SK-N-SH (cell line): ENCODE data around the gene PODXL. TPM values are rescaled to one million over a fixed set of nuclear protein-coding genes. Genes with fewer than 3 reads are reported as not detected.

Experiments
- CTCF ChIA-PET: fragments of 300-600, 350-600 bp; formaldehyde crosslinking; extraction: SDS; loops from one replicate; lab custom pipeline; 2021; lab: Yijun Ruan, JAX
- POLR2A ChIA-PET: fragments of 350-600 bp; sonication (Branson Sonifier 250); formaldehyde crosslinking; extraction: SDS; loops from one replicate; lab custom pipeline; 2020; ENCODE audit warnings: antibody characterized with exemption, inconsistent platforms; lab: Yijun Ruan, JAX
- DNase-seq: peaks from one replicate; pipeline ENCODE4 v3.0.0; 2012
- H2AFZ ChIP-seq: fragments of 200-600 bp; sonication (generic); 2 replicates; pipeline ENCODE4 v1.8.1; 2016; ENCODE audit warnings: antibody characterized with exemption, mild to moderate bottlenecking, low read depth
- H3F3A ChIP-seq: fragments of 200-600 bp; sonication (generic); replicated peaks from 2 replicates; pipeline ENCODE3; 2016; ENCODE audit warnings: antibody characterized with exemption, mild to moderate bottlenecking; ENCODE audit not compliant: insufficient read depth
- H3K27ac ChIP-seq, 2 experiments: fragments of 200-500 bp in 1 of 2; fragments of 200-600 bp in 1 of 2; sonication (Bioruptor generic) in 1 of 2; sonication (generic), shearing (Covaris generic) in 1 of 2; 2 replicates each; pipeline versions ENCODE4 v1.5.1 to v1.6.1; 2014 to 2016; ENCODE audit warnings: low read depth in 2 of 2, inconsistent platforms in 1 of 2, low read length in 1 of 2, mild to moderate bottlenecking in 1 of 2, mixed read lengths in 1 of 2
- H3K27me3 ChIP-seq: fragments of 200-600 bp; sonication (generic), shearing (Covaris generic); 2 replicates; pipeline ENCODE4 v1.6.1; 2016; ENCODE audit warnings: mixed run types; ENCODE audit not compliant: insufficient read depth
- H3K36me3 ChIP-seq, 2 experiments: fragments of 200-500 bp in 1 of 2; fragments of 200-600 bp in 1 of 2; sonication (Bioruptor generic) in 1 of 2; sonication (generic) in 1 of 2; replicated peaks in 1 of 2; 2 replicates each; pipeline versions ENCODE3 to v1.5.1; 2014 to 2016; ENCODE audit warnings: low read length in 1 of 2, mild to moderate bottlenecking in 1 of 2; ENCODE audit not compliant: insufficient read depth in 2 of 2, control insufficient read depth in 1 of 2
- H3K4me1 ChIP-seq, 2 experiments: fragments of 200-500 bp in 1 of 2; fragments of 200-600 bp in 1 of 2; sonication (Bioruptor generic) in 1 of 2; sonication (generic), shearing (Covaris generic) in 1 of 2; 2 replicates each; pipeline versions ENCODE4 v1.5.1 to v1.6.1; 2014 to 2016; ENCODE audit warnings: low read depth in 1 of 2, low read length in 1 of 2, mixed run types in 1 of 2; ENCODE audit not compliant: insufficient read depth in 2 of 2, control insufficient read depth in 1 of 2
- H3K4me2 ChIP-seq: fragments of 200-600 bp; sonication (generic), shearing (Covaris generic); 2 replicates; pipeline ENCODE4 v1.6.1; 2017; ENCODE audit warnings: mixed run types
- H3K4me3 ChIP-seq, 2 experiments: fragments of 200-500 bp in 1 of 2; fragments of 200-600 bp in 1 of 2; sonication (Bioruptor generic) in 1 of 2; sonication (generic), shearing (Covaris generic) in 1 of 2; 2 replicates each; pipeline versions ENCODE4 v1.5.1 to v1.8.1; 2014 to 2016; ENCODE audit warnings: low read depth in 2 of 2, inconsistent platforms in 1 of 2, low read length in 1 of 2, mild to moderate bottlenecking in 1 of 2, mixed read lengths in 1 of 2, moderate library complexity in 1 of 2
- H3K79me2 ChIP-seq: fragments of 200-600 bp; sonication (generic); 2 replicates; pipeline ENCODE4 v1.8.1; 2017; ENCODE audit warnings: mild to moderate bottlenecking; ENCODE audit not compliant: insufficient read depth
- H3K9ac ChIP-seq: fragments of 200-600 bp; sonication (generic); 2 replicates; pipeline ENCODE4 v1.6.1; 2017; ENCODE audit warnings: mixed run types
- H3K9me2 ChIP-seq: fragments of 200-600 bp; sonication (generic); 2 replicates; pipeline ENCODE4 v1.6.1; 2017; ENCODE audit warnings: mixed run types
- H3K9me3 ChIP-seq: fragments of 200-600 bp; sonication (generic); 2 replicates; pipeline ENCODE4 v1.6.1; 2017; ENCODE audit warnings: mixed run types, mild to moderate bottlenecking, moderate library complexity
- H4K20me1 ChIP-seq: fragments of 200-600 bp; sonication (generic); 2 replicates; pipeline ENCODE4 v1.6.1; 2017; ENCODE audit warnings: mild to moderate bottlenecking, mixed run types; ENCODE audit not compliant: insufficient read depth
- CHD2 ChIP-seq: fragments of 150-350 bp; IDR thresholded peaks from 2 replicates; pipeline ENCODE4 v1.6.1; 2018; ENCODE audit warnings: low read length; ENCODE audit not compliant: partially characterized antibody
- CTCF ChIP-seq: fragments of 200-600 bp; sonication (generic); IDR thresholded peaks from 2 replicates; pipeline ENCODE4 v1.6.1; 2017; ENCODE audit warnings: antibody characterized with exemption, mild to moderate bottlenecking, moderate library complexity
- ELF1 ChIP-seq: IDR thresholded peaks from 2 replicates; pipeline ENCODE4 v1.4.0; 2012
- EP300 ChIP-seq, 2 experiments: IDR thresholded peaks; 2 replicates each; pipeline versions ENCODE4 v1.4.0 to v1.6.1; 2012; ENCODE audit warnings: borderline replicate concordance in 1 of 2, low read depth in 1 of 2, low read length in 1 of 2
- FOXJ3 ChIP-seq: sonication (generic); formaldehyde crosslinking; IDR thresholded peaks from 2 replicates; pipeline ENCODE4 v1.5.1; 2020; ENCODE audit warnings: mild to moderate bottlenecking, missing genetic modification reagents
- GATA2 ChIP-seq: sonication (generic); formaldehyde crosslinking; IDR thresholded peaks from 2 replicates; pipeline ENCODE4 v1.5.0; 2020; ENCODE audit warnings: mild to moderate bottlenecking, missing genetic modification reagents
- JUND ChIP-seq: IDR thresholded peaks from 2 replicates; pipeline ENCODE4 v1.4.0; 2012
- MAX ChIP-seq: IDR thresholded peaks from 2 replicates; pipeline ENCODE4 v1.4.0; 2012; ENCODE audit warnings: low read depth
- MXI1 ChIP-seq: IDR thresholded peaks from 2 replicates; pipeline ENCODE4 v1.6.1; 2012; ENCODE audit warnings: mild to moderate bottlenecking, low read depth, low read length, improper control_type of control experiment
- NFIC ChIP-seq: IDR thresholded peaks from 2 replicates; pipeline ENCODE4 v1.4.0; 2012; ENCODE audit warnings: borderline replicate concordance
- POLR2AphosphoS5 ChIP-seq: IDR thresholded peaks from 2 replicates; pipeline ENCODE4 v1.6.1; 2012; ENCODE audit warnings: low read depth, low read length
- RCOR1 ChIP-seq: fragments of 150-350 bp; IDR thresholded peaks from 2 replicates; pipeline ENCODE4 v1.6.1; 2017; ENCODE audit warnings: antibody characterized with exemption, low read length
- SIN3A ChIP-seq: IDR thresholded peaks from 2 replicates; pipeline ENCODE4 v1.6.1; 2012; ENCODE audit warnings: low read depth, mild to moderate bottlenecking, low read length, moderate library complexity, borderline replicate concordance
- SMC3 ChIP-seq: IDR thresholded peaks from 2 replicates; pipeline ENCODE4 v1.6.1; 2012; ENCODE audit warnings: low read depth, low read length, improper control_type of control experiment
- TEAD4 ChIP-seq: IDR thresholded peaks from 2 replicates; pipeline ENCODE4 v1.4.0; 2012; ENCODE audit warnings: mild to moderate bottlenecking, borderline replicate concordance; ENCODE audit not compliant: insufficient read depth
- USF2 ChIP-seq: fragments of 150-350 bp; IDR thresholded peaks from 2 replicates; pipeline ENCODE4 v1.6.1; 2017; ENCODE audit warnings: antibody characterized with exemption, low read length, low read depth, borderline replicate concordance
- ZBTB33 ChIP-seq: IDR thresholded peaks from 2 replicates; pipeline ENCODE4 v1.4.0; 2012; ENCODE audit warnings: low read depth, borderline replicate concordance
- WGBS: methylation state at CpG from one replicate; pipeline ENCODE4 v1.1.6; 2017; ENCODE audit warnings: low lambda C conversion rate; 5-methylcytosine and 5-hydroxymethylcytosine counted together
- polyA plus RNA-seq, 3 experiments: library from polyadenylated mRNA; depleted of rRNA; stranded (reverse); fragments of >200 nt; gene quantifications; 2 replicates each; pipeline ENCODE4 v1.2.3, GENCODE V29; 2012
- TF ChIP-seq, protein P1 (sequence below): fragments of 150-350 bp; IDR thresholded peaks from 2 replicates; pipeline ENCODE4 v1.6.1; 2016; ENCODE audit warnings: mild to moderate bottlenecking, low read depth, low read length
- TF ChIP-seq, protein P2 (sequence below): IDR thresholded peaks from 2 replicates; pipeline ENCODE4 v1.4.0; 2012; ENCODE audit warnings: low read depth, borderline replicate concordance

PODXL gene
- polyA plus RNA-seq, 1 of the 3 experiments (the other 2 are of a cell fraction), result 76.1 TPM

DNA sequence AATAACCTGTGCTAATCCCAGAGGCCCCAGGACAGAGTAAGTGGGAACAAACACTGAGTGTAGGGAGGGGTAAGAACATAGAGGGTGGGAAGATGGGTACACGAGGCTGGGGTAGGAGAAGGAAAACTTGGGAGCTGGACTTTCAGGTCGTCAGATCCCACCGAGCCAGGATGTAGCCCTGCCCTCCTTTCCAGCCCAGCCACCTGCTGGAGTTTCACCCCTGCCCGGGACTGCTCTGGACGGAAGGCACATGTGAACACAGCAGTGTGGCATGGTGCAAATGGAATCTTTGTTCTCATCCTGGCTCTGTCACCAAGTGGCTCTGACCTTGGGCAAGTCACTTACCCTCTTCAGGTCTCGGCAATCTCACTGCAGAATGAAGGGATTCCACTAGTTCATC lies 52.8 kb downstream of the PODXL start:
- H2AFZ ChIP-seq, result no peak overlapping the region
- no peak overlapping the region for H3K9ac ChIP-seq
- ChIA-PET POLR2A (interaction anchor here (2.1 kb wide), 1 partner anchor 10 kb away, joined by 5 read pairs; no protein-coding TSS in a partner anchor), CTCF (interaction anchor here (0.8 to 15.5 kb wide), 10 partner anchors 11 to 607 kb away, joined by 3 to 291 read pairs (median 4); no protein-coding TSS in a partner anchor)
- no peaks in the 10 kb centered on the region for H3K9me2 ChIP-seq
- peak overlapping the region; percentile 57 to 89 for H3K27ac ChIP-seq
- 86% methylated on average over 6 of the region's 6 CpGs for WGBS
- H3K36me3 ChIP-seq, result peaks cover 53 to 61% of the 10 kb centered on the region in 2 experiments
- H3F3A ChIP-seq, result peaks cover 80% of the 10 kb centered on the region
- H3K27me3 ChIP-seq, result no peaks in the 10 kb centered on the region
- DNase-seq, result no peak
- H3K4me1 ChIP-seq, result peaks cover 20 to 34% of the 10 kb centered on the region in 2 experiments; a peak in 3 of 4 replicates
- TF ChIP-seq SMC3 (no peak), ELF1 (no peak)
- peaks cover 34% of the 10 kb centered on the region for H3K79me2 ChIP-seq
- peaks cover 73% of the 10 kb centered on the region for H4K20me1 ChIP-seq
- H3K9me3 ChIP-seq, result no peaks in the 10 kb centered on the region
- no peak overlapping the region for H3K4me3 ChIP-seq
- H3K4me2 ChIP-seq, result no peak overlapping the region

DNA sequence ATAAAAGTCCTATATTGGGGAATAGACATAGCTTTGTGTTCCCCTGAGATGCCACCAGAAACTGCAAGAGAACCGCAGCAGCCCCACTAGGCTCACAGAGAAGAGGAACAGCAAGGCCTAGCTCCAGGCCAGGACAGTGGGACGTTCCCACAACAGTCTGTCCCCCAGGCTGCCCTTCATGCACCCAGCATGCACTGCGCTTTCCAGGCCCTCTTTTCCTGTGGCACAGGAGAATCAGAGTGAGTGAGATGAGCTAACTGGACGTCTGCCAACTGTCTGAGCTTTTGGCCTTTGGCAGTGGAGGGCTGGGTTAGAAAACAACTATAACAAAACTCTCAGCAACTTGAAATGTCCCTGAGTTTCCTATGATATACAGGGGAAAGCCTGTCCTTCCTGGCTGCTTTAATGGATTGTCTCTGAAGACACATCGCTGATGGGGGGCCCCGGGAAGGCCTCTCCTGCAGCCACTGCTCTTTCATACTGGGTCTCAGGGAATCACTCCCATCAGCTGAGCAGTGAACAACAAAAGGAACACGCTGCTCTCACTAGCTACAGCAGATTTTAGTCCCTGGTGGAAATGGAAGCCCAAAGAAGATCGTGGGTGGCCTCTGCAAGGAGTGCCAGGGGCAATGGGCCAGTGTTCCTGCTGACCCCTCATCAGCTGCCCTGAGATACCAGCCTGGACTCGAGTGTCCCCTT lies 53.5 kb downstream of the PODXL start:
- H3K9me2 ChIP-seq, result no peaks in the 10 kb centered on the region
- CTCF ChIA-PET, result interaction anchor here (0.7 to 15.5 kb wide), 8 partner anchors 10 to 606 kb away, joined by 3 to 291 read pairs (median 7); no protein-coding TSS in a partner anchor
- H2AFZ ChIP-seq, result no peak overlapping the region
- 58% methylated on average over 7 of the region's 9 CpGs for WGBS
- no peak overlapping the region for H3K4me2 ChIP-seq
- H3K27ac ChIP-seq, result peak overlapping the region; percentile 57 to 89
- POLR2A ChIA-PET, result interaction anchor here (2.1 kb wide), 1 partner anchor 10 kb away, joined by 5 read pairs; no protein-coding TSS in a partner anchor
- no peak overlapping the region for H3K9ac ChIP-seq
- TF ChIP-seq USF2 (no peak), GATA2 (CRISPR knock-in tag) (no peak), FOXJ3 (CRISPR knock-in tag) (no peak), CTCF (no peak), MAX (no peak), ZBTB33 (no peak), TEAD4 (no peak), POLR2AphosphoS5 (no peak; the same call in 1 of the 2 replicates), EP300 (IDR thresholded peaks at IDR 0.05; ENCODE audit: borderline replicate concordance in 1 of 2, low read depth in 1 of 2, low read length in 1 of 2) (0 out of 4 replicates have a peak, but pooled peaks of 1 of the 2 experiments have one; percentile 15), RCOR1 (peak; percentile 62; the same call in 1 of the 2 replicates), CHD2 (peak; percentile 53), SIN3A (0 out of 2 replicates have a peak, but pooled peaks have one; percentile 30), JUND (no peak), NFIC (peak; percentile 82), MXI1 (0 out of 2 replicates have a peak, but pooled peaks have one; percentile 23)
- TF ChIP-seq, protein P1, sequence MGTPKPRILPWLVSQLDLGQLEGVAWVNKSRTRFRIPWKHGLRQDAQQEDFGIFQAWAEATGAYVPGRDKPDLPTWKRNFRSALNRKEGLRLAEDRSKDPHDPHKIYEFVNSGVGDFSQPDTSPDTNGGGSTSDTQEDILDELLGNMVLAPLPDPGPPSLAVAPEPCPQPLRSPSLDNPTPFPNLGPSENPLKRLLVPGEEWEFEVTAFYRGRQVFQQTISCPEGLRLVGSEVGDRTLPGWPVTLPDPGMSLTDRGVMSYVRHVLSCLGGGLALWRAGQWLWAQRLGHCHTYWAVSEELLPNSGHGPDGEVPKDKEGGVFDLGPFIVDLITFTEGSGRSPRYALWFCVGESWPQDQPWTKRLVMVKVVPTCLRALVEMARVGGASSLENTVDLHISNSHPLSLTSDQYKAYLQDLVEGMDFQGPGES, result no peak
- TF ChIP-seq, protein P2, sequence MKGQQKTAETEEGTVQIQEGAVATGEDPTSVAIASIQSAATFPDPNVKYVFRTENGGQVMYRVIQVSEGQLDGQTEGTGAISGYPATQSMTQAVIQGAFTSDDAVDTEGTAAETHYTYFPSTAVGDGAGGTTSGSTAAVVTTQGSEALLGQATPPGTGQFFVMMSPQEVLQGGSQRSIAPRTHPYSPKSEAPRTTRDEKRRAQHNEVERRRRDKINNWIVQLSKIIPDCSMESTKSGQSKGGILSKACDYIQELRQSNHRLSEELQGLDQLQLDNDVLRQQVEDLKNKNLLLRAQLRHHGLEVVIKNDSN, result no peak
- no peaks in the 10 kb centered on the region for H3K9me3 ChIP-seq
- no peaks in the 10 kb centered on the region for H3K27me3 ChIP-seq
- peaks cover 29% of the 10 kb centered on the region for H3K79me2 ChIP-seq
- peaks cover 84% of the 10 kb centered on the region for H3F3A ChIP-seq
- no peak overlapping the region for H3K4me3 ChIP-seq
- H3K36me3 ChIP-seq, result peaks cover 57 to 63% of the 10 kb centered on the region in 2 experiments
- peaks cover 20 to 32% of the 10 kb centered on the region in 2 experiments; a peak in 3 of 4 replicates for H3K4me1 ChIP-seq
- H4K20me1 ChIP-seq, result peaks cover 68% of the 10 kb centered on the region
- peak; percentile 75 for DNase-seq
